ENCODE results near the gene MYLK. TPM values are rescaled to one million over a fixed set of nuclear protein-coding genes. Genes with fewer than 3 reads are reported as not detected.

MYLK gene
- total and polyA plus RNA-seq, 9 donors, result 50.2 to 645 (median 205) TPM

GRCh38 chr3:123672429-123673146 lies 211.5 kb downstream of the MYLK start:
- Histone ChIP-seq H3K9me3 (no peaks in the 10 kb centered on the region), H3K4me1 (ENCODE audit: insufficient read depth) (peaks cover 12% of the 10 kb centered on the region), H3K27me3 (no peaks in the 10 kb centered on the region), H3K36me3 (no peaks in the 10 kb centered on the region), H3K4me3 (no peak overlapping the region), H3K27ac (no peak overlapping the region)
- intact Hi-C loops (cut with DNase I), result no loop called here
- no peak for DNase-seq
- WGBS, 3 donors, result 69 to 78% (median 77%) methylated on average over 3 of the region's 3 CpGs
- no peak for TF ChIP-seq CTCF (IDR thresholded peaks at IDR 0.05)
- no peak for TF ChIP-seq EP300 (IDR thresholded peaks at IDR 0.05)
- TF ChIP-seq POLR2A (IDR thresholded peaks at IDR 0.05), result no peak

- TF ChIP-seq CTCF (IDR thresholded peaks at IDR 0.05) (no peak), EP300 (IDR thresholded peaks at IDR 0.05) (no peak), POLR2A (IDR thresholded peaks at IDR 0.05) (no peak)
- peaks cover 1% of the 10 kb centered on the region for H3K4me1 ChIP-seq (ENCODE audit: insufficient read depth)
- no peak overlapping the region for H3K27ac ChIP-seq
- no peaks in the 10 kb centered on the region for H3K36me3 ChIP-seq
- no peaks in the 10 kb centered on the region for H3K27me3 ChIP-seq
- H3K9me3 ChIP-seq, result no peaks in the 10 kb centered on the region
- intact Hi-C loops (cut with DNase I), result no loop called here
- DNase-seq, result no peak
- H3K4me3 ChIP-seq, result no peak overlapping the region
- WGBS, 3 donors, result 89 to 95% (median 90%) methylated on average over 3 of the region's 3 CpGs
Measured at GRCh38 chr3:123670743-123671142, 213.4 kb downstream of the MYLK start.

- Histone ChIP-seq H3K27me3 (no peaks in the 10 kb centered on the region), H3K36me3 (no peaks in the 10 kb centered on the region), H3K4me1 (ENCODE audit: insufficient read depth) (peaks cover 1% of the 10 kb centered on the region), H3K27ac (no peak overlapping the region), H3K9me3 (no peaks in the 10 kb centered on the region), H3K4me3 (no peak overlapping the region)
- whole genome bisulfite sequencing, 3 donors, result 73 to 82% (median 79%) methylated on average over 8 of the region's 8 CpGs
- TF ChIP-seq POLR2A (IDR thresholded peaks at IDR 0.05), result no peak
- TF ChIP-seq EP300 (IDR thresholded peaks at IDR 0.05), result no peak
- no peak for TF ChIP-seq CTCF (IDR thresholded peaks at IDR 0.05)
- no peak for DNase-seq
- intact Hi-C loops (cut with DNase I), result no loop called here
Measured at GRCh38 chr3:123668906-123669305, 215.2 kb downstream of the MYLK start.

- no peak overlapping the region for H3K27ac ChIP-seq
- intact Hi-C loops (cut with DNase I), result no loop called here
- peaks cover 1% of the 10 kb centered on the region for H3K4me1 ChIP-seq (ENCODE audit: insufficient read depth)
- TF ChIP-seq POLR2A (IDR thresholded peaks at IDR 0.05) (no peak), CTCF (IDR thresholded peaks at IDR 0.05) (no peak), EP300 (IDR thresholded peaks at IDR 0.05) (no peak)
- no peak for DNase-seq
- no peaks in the 10 kb centered on the region for H3K27me3 ChIP-seq
- H3K4me3 ChIP-seq, result no peak overlapping the region
- H3K9me3 ChIP-seq, result no peaks in the 10 kb centered on the region
- no peaks in the 10 kb centered on the region for H3K36me3 ChIP-seq
- 66 to 80% (median 78%) methylated on average over 6 of the region's 6 CpGs for WGBS, 3 donors
Measured at GRCh38 chr3:123667784-123668183, 216.3 kb downstream of the MYLK start.
